HG03060 (cell line): ENCODE data around the gene ANKRD11.
"Not testable (repeated sequence)": the region's sequence is repeated elsewhere in the genome, so short reads cannot be mapped to it uniquely, and the experiment has no call there.

Experiments used
- ATAC-seq: cut with Tn5 transposase; IDR thresholded peaks from one replicate; pipeline ENCODE4 v1.9.1; 2021; ENCODE audit warnings: low read depth, moderate number of reproducible peaks; ENCODE audit not compliant: unreplicated experiment

The ANKRD11 gene

DNA sequence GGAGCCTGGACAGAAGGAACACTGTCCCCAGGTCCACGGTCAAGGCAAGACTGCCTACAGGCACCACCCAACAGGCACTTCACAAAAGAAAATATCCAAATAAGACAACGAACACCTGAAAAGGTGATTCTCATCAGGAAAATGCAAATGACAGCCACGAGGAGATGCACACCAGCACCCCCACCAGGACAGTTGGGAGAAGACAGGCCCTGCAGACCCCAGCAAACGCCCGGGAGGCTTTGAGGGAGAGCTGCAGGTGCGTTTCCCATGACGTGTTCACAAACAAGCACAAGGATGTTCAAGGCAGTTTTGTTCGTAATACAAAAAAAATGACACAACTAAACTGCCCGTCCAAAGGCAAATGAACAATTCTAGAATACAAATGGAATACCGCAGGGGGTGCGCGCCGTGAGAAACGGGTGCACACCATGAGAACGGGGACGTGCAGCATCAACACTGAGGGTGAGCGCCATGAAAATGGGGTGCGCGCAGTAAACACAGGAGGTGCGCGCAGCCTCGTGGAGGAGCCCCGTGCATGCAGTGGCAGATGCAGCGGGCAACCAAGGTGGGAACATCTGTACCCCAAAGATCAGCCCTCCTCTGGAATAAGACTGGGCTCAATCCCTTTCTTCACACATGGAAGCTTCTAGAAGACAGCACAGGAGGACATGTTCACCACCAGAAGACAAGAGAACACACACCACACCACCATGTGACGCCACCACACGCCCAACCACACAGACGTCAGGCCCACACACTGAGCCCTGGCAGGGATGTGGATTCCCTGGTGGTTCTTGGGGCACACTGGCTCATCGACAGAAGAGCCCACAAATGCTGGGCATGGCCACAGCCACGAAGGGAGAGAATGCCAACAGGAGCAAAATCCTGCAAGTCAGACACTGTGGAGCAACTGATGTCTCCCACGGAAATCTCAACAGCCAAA lies 181.7 kb downstream of the ANKRD11 start:
- no peak for ATAC-seq

DNA sequence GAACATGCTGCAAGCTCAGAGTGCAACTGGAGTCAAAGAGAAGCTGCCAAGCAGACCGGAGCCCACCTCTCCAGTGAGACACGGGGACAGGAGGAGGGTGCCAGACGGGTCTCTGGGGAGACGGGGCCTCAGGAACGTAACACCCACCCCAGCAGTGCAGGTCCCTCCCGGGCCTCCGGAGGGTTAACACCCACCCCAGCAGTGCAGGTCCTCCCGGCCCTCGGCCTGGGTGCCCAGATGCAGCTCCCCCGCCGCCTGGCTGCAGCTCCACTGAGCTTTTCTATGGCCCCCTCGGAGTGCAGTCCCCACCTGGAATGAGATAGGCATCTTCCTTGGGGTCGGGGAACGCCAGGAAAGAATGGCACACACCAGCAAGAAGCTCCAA lies 182.9 kb downstream of the ANKRD11 start:
- no peak for ATAC-seq

DNA sequence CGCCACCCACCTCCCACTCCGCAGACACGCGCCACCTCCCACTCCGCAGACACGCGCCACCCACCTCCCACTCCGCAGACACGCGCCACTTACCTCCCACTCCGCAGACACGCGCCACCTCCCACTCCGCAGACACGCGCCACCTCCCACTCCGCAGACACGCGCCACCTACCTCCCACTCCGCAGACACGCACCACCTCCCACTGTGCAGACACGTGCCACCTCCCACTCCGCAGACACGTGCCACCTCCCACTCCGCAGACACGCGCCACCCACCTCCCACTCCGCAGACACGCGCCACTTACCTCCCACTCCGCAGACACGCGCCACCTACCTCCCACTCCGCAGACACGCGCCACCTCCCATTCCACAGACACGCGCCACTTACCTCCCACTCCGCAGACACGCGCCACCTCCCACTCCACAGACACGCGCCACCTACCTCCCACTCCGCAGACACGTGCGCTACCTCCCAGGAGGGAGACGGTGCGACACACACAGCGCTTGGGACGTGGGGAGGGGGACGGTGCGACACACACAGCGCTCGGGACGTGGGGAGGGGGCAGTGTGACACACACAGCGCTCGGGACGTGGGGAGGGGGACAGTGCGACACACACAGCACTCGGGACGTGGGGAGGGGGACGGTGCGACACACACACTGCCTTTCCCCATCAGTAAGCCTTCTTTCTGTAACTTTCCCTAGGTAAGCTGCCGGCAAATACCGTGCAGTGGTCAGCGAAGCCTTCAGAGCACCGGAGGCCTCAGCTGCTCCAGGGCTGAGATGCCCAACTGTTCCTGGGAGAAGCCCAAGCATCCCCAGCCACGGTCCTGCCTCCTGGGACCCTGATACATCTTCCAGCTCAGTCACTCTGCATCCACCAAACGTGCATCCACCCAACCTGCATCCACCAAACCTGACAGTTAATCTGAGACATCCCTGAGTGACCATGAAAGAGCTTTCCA lies 183.6 kb downstream of the ANKRD11 start:
- not testable (repeated sequence) for ATAC-seq

DNA sequence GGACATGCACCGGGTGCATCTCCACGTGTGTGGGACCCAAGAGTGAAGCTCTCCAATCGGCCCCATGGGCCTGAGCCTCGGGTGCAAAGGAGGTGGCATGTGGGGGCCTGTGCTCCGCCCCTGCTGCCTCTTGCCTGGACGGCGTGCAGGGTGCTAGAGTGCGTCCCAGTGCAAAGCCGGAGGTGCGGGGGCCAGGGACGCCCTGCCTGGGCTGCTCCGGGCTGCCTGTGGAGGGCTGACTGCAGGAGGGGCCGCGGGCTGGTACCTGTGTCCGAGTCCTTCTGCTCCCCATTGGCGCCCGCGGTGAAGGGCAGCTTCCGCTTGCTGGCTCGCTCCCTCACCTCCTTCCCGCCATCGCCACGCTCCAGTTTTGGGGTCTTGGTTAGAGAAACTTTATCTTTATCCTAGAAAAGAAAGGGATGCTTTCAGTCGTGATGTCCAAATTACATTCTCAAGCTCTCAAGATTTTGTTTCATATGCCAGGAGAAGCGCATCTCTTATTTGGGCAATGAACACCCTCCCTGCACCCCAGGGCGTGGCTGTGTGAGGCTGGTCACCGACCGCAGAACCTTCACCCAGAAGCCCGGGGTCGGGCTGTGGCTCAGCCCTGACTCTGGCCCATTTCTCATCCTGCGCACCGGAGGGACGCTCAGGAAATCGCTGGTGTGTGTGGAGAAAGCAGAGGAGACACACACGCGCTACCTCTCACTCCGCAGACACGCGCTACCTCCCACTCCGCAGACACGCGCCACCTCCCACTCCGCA lies 185.2 kb downstream of the ANKRD11 start:
- no peak for ATAC-seq

DNA sequence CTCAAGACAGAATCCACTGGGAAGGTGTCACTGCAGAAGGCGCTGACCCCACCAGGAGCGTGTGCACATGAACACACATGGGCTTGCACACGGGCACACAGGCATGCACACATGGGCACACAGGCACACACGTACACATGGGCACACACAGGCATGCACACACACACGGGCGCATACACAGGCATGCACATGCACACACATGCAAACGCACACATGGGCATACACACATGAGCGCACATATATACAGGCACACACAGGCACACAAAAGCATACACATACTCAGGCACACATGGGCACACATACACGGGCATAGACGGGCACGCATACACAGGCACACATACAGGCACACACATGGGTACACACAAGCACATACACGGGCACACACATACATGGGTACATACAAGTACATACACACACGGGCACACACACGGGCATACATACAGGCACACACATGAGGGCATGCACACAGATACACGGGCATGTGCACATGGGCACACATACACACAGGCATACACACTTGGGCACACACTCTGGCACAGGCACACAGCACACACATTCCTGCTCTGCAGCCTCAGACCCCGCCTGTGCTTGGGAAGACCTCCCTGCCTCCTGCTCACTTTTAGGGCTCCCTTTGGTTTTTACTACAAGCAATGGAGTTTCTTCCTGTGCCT lies 186.0 kb downstream of the ANKRD11 start:
- ATAC-seq: no peak

DNA sequence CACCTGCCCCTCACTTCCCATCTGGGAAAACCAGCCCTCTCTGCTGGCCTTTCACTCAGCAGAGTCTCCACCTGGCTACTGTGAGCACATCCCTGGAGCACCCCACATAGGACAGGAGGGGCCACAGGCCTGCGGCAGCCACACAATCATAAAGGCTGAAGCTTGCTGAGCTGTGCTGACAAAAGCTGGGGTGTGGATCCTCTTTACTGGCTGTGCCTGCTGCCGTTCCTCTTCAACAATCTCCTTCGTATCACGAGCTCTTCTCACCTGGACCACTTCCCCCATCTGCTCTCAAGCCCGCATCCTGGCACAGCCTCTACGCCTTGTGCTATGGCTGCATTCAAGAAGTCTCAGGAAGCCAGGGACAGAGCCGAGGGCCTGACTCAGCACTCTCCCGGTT lies 186.7 kb downstream of the ANKRD11 start:
- ATAC-seq: no peak

DNA sequence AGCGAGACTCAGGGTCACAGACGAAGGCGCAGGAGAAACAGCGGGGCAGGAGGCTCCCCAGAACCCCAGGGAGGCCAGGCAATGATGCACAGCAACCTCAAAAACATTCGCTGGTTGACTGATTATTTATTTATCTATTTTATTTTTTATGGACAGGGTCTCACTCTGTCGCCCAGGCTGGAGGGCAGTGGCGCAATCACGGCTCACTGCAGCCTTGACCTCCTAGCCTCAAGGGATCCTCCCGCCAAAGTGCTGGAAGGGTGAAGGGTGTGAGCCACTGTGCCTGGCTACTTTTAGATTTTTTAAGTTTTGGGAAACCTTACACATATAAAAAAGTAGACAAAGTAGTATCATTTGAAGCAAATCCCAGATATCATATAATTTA lies 189.4 kb downstream of the ANKRD11 start:
- ATAC-seq: no peak

DNA sequence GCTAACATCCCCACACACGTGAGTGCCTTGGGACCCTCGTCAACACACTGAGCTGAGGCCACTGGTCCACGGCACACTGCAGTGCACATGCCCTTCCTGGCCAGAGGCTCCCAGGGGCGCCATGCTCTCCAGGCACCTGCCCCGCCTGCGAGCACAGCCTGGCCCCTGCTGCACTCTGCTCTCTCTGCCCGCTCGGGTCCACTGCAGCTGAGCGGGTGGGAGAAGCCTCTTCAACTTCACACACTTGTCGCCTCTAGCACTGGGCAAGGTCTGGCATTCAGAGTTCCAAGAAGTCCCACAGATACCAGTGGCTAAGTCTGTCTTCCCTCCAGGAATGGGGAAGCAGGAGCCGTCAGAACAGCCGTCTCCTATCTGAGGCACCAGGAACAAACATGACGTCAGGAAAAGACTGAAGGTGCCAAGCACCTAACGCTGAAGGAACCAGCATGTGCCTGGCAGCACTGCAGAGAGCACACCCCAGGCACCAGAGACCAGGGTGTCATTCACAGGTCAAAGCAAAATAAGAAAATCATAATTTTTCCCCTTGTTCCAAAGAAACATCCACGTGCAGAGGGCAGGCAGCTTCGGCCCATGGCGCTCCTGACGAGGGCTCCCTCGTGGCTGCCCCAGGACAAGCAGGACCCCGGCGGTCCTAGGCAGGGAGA lies 189.9 kb downstream of the ANKRD11 start:
- no peak for ATAC-seq

DNA sequence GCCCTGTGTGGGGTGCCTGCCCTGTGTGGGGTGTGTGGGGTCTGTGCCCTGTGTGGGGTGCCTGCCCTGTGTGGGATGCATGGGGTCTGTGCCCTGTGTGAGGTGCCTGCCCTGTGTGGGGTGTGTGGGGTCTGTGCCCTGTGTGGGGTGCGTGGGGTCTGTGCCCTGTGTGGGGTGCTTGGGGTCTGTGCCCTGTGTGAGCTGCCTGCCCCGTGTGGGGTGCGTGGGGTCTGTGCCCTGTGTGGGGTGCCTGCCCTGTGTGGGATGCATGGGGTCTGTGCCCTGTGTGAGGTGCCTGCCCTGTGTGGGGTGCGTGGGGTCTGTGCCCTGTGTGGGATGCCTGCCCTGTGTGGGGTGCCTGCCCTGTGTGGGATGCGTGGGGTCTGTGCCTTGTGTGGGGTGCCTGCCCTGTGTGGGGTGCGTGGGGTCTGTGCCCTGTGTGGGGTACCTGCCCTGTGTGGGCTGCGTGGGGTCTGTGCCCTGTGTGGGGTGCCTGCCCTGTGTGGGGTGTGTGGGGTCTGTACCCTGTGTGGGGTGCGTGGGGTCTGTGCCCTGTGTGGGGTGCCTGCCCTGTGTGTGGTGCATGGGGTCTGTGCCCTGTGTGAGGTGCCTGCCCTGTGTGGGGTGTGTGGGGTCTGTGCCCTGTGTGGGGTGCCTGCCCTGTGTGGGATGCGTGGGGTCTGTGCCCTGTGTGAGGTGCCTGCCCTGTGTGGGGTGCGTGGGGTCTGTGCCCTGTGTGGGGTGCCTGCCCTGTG lies 190.8 kb downstream of the ANKRD11 start:
- ATAC-seq: not testable (repeated sequence)

DNA sequence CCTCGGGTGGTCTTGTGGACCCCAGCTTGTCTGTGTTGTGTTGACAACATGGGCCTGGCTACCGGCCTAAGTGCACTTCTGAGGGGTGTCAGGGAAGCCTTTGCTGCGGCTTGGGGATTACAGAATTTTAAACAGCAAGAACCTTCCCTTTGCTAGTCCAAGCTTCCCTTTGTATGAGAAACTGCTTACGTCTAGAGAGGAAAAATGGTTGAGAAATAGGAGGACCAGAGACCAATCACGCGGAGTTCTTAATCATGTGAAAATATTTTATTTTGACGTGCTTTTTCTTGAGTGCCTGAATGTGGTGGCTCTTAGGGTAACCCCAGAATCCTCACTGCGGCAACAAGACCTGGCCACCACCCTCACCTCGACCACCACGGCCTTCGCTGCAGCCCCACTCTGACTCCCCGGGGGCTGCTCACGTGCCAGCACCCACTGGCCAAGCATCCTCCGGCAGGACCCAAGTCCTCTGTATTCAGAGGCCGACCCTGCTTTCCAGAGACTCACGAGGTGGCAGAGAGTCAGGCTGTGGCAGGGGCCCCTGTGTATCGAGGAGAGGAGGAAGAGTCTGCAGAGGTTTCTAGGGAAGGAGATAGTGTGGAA lies 191.6 kb downstream of the ANKRD11 start:
- ATAC-seq: no peak

DNA sequence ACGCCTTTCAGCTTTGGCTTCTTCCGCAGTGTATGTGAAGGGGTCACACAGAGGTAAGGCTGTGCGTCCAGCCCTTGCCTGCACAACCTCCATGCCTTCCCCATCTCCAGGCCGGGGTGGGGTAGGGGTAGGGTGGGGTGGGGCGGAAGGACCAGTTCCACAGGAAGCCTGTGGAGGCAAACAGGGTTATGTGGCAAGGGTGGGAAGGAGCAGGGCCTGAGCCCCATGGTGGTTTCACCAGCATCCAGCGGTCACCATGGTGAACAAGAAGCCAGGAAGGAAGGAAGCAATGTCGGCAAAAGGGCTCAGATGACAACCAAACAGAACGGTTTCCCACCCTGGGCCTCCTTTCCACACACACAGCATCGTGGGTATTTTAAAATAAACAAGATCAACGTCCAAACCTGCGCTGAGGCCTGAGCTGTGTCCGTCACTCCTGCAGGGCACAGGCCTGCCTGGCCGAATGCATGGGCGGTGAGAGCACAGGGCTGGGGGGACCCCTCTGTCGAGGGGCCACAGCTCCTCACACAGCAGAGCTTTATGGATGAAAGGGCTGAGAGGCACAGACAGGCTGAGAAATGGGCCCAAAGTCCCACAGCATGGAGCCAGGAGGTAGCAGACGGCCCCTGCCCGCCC lies 192.3 kb downstream of the ANKRD11 start:
- no peak for ATAC-seq

DNA sequence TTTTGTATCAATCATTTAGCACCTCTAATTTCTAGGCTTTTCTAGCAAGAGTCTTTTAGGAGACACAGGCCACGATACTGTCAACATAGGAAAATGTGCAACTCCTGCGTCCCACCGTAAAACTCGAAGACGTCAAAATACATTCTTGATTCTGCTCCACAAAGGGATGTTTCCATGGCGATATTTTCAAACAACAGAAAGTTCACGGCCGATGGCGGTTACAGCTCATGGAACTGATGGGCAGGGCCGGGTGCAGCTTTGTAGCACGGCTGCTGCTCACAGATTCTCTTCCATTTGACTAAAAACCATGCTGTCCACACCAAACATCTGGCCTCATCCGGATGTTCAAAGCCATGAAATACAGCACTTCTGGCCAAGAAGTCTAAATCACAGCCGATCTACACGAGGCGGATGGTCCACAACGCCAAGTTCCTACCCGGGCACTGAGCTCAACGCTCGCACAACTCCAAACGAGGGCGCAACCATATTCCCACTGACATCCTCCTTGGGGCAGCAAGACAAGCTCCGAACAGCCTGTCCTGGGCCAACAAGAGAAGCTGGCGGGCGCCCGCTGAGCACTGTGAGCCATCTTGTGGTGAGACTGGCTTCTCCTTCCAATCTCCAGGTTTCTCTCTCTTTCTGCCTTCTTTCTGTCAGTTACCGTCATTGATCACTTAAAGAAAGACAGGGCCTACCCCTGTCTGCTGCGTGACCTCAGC lies 193.0 kb downstream of the ANKRD11 start:
- no peak for ATAC-seq

DNA sequence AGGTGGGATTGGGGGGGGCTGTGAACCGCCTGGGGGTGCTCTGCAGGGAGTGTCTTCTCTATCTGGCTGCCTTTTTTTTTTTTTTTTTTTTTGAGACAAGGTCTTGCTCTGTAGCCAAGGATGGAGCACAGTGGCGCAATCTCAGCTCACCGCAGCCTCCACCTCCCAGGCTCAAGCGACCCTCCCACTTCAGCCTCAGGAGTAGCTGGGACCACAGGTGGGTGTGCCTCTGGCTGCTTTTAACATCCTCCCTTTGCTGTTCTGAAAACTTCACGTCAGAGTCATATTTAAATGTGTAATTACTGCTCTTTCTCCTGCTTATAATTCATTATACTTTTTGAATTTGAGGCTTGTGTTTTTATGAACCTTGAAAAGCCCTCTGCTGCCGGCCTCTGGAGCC lies 194.4 kb downstream of the ANKRD11 start:
- no peak for ATAC-seq

DNA sequence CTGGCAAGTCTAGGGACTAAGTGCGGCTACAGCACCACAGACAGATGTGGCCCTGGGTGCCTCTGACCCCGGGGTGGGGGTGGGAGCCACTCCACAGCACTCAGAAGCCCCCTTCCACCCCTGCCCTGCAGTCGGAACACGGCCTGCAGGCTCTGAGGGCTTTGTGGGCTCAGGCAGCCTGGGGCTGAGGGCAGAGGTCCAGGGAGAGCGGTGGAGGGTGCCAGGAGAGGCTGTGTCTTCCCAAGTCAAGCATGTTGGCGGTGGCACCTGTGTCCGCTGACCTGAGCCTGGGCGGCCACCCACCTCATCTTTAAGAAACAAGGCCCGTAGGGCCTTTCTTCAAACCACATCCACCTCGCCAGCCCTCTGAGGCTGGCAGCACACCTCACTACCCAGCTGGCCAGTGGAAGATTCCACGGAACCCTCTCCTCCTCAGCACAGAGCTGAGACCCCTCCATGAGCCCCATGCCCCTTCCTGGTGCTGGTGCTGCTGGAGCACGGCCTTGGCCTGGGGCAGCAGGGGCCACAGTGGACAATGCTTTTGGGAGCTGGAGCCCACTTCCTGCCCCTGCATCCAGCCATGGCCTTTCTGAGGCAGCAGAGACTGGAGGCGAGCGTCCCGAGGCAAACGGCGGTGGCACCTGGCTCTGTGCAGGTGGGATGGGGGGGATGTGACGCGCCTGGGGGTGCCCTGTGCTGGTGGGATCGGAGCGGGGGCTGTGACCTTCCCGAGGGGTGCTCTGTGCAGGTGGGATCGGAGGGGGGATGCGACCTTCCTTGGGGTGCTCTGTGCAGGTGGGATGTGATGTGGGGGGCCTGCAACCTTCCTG lies 195.1 kb downstream of the ANKRD11 start:
- no peak for ATAC-seq

DNA sequence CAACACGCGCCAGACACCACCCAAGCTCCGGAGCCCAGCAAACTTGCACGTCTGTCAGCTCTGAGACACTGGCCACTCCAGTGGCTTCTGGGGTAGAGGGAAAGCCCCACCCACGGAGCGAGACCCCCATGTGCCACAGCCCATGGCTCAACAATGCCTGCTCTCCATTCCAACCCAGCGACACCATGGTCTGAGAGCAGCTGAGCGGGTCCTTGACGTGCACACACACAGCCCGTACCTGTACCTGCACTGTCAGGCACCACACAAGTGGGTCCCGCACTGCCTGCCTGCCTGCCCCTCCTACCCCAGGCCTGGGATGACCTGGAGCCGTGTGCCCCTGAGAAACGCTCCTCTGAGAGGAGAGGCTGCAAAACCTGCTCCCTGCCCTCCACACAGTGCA lies 195.9 kb downstream of the ANKRD11 start:
- no peak for ATAC-seq
